ENCODE data around the gene CUL4A.

CUL4A gene

GRCh38 chr13:113187883-113188665 lies 21.3 kb upstream of the CUL4A start:
- TF ChIP-seq YY1 (IDR thresholded peaks at IDR 0.05; ENCODE audit: insufficient read depth, insufficient read length) (no peak), ZNF274 (IDR thresholded peaks at IDR 0.05; ENCODE audit: low read depth, low read length) (no peak), SUZ12 (IDR thresholded peaks at IDR 0.05; ENCODE audit: extremely low read depth, insufficient read depth, insufficient read length) (no peak)

DNA sequence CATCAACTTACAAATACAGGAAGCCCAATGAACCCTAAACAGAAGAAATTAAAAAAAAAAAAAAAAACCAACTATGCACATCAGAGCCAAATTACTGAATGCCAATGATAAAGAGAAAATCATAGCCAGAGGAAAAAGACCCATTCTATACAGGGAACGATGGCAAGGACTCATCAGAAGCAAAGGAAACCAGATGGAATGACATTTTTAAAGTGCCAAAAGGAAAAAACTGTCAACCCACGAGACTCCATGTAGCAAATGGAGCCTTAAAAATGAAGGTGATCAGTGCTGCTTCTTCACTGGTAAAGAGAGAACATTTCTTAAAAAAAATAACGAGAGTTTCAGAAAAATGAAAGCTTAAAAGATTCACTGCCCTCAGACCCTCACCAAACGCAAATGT lies 19.2 kb upstream of the CUL4A start:
- DNase-seq (ENCODE audit: low read depth, low spot score) = no peak
- Histone ChIP-seq H3K4me3 (ENCODE audit: insufficient read length, low read depth) (no peak overlapping the region), H3K4me1 (ENCODE audit: insufficient read depth, insufficient read length) (peaks cover 3% of the 10 kb centered on the region), H3K9me3 (ENCODE audit: insufficient read depth, low read length) (no peaks in the 10 kb centered on the region), H3K9ac (ENCODE audit: insufficient read length, low read depth) (no peak overlapping the region), H3K27me3 (ENCODE audit: insufficient read depth, insufficient read length) (no peaks in the 10 kb centered on the region), H3K36me3 (ENCODE audit: insufficient read depth, insufficient read length, low read length) (peaks cover 70% of the 10 kb centered on the region)
- no peak for TF ChIP-seq ZNF274 (IDR thresholded peaks at IDR 0.05; ENCODE audit: low read depth, low read length)
- no peak for TF ChIP-seq SUZ12 (IDR thresholded peaks at IDR 0.05; ENCODE audit: extremely low read depth, insufficient read depth, insufficient read length)
- no peak for TF ChIP-seq YY1 (IDR thresholded peaks at IDR 0.05; ENCODE audit: insufficient read depth, insufficient read length)

More at GRCh38 chr13:113187883-113188665, 21.3 kb upstream of the CUL4A start:
- H3K27me3 ChIP-seq (ENCODE audit: insufficient read depth, insufficient read length) = no peaks in the 10 kb centered on the region
- no peaks in the 10 kb centered on the region for H3K9me3 ChIP-seq (ENCODE audit: insufficient read depth, low read length)
- DNase-seq (ENCODE audit: low read depth, low spot score) = no peak
- no peak overlapping the region for H3K9ac ChIP-seq (ENCODE audit: insufficient read length, low read depth)
- H3K36me3 ChIP-seq (ENCODE audit: insufficient read depth, insufficient read length, low read length) = peaks cover 67% of the 10 kb centered on the region
- H3K4me1 ChIP-seq (ENCODE audit: insufficient read depth, insufficient read length) = peaks cover 3% of the 10 kb centered on the region
- no peak overlapping the region for H3K4me3 ChIP-seq (ENCODE audit: insufficient read length, low read depth)

GRCh38 chr13:113192279-113192678 lies 17.1 kb upstream of the CUL4A start:
- TF ChIP-seq ZNF274 (IDR thresholded peaks at IDR 0.05; ENCODE audit: low read depth, low read length) (no peak), YY1 (IDR thresholded peaks at IDR 0.05; ENCODE audit: insufficient read depth, insufficient read length) (no peak), SUZ12 (IDR thresholded peaks at IDR 0.05; ENCODE audit: extremely low read depth, insufficient read depth, insufficient read length) (no peak)
- no peak overlapping the region for H3K4me3 ChIP-seq (ENCODE audit: insufficient read length, low read depth)
- H3K9me3 ChIP-seq (ENCODE audit: insufficient read depth, low read length) = no peaks in the 10 kb centered on the region
- peaks cover under 1% of the 10 kb centered on the region for H3K4me1 ChIP-seq (ENCODE audit: insufficient read depth, insufficient read length)
- H3K36me3 ChIP-seq (ENCODE audit: insufficient read depth, insufficient read length, low read length) = peaks cover 73% of the 10 kb centered on the region
- no peak overlapping the region for H3K9ac ChIP-seq (ENCODE audit: insufficient read length, low read depth)
- no peaks in the 10 kb centered on the region for H3K27me3 ChIP-seq (ENCODE audit: insufficient read depth, insufficient read length)
- DNase-seq (ENCODE audit: low read depth, low spot score) = no peak

DNA sequence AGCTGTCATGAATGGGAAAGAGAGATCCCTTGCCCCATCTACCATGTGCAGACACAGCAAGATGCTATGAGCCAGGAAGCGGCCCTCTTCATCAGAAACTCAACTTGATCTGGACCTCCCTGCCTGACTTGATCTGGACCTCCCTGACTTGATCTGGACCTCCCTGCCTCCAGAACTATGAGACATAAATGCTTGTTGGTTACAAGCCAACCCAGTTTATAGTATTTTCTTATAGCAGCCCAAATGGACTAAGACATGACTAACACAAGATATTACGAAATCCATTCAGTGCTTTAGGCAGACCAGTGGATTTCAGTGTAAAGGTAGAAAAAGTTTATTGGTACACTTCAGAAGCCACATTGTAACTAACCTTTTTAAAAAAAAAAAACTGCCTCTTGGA lies 16.5 kb upstream of the CUL4A start:
- H3K36me3 ChIP-seq (ENCODE audit: insufficient read depth, insufficient read length, low read length) = peaks cover 76% of the 10 kb centered on the region
- no peak overlapping the region for H3K4me3 ChIP-seq (ENCODE audit: insufficient read length, low read depth)
- H3K9me3 ChIP-seq (ENCODE audit: insufficient read depth, low read length) = no peaks in the 10 kb centered on the region
- DNase-seq (ENCODE audit: low read depth, low spot score) = no peak
- no peak for TF ChIP-seq SUZ12 (IDR thresholded peaks at IDR 0.05; ENCODE audit: extremely low read depth, insufficient read depth, insufficient read length)
- TF ChIP-seq ZNF274 (IDR thresholded peaks at IDR 0.05; ENCODE audit: low read depth, low read length) = no peak
- no peak for TF ChIP-seq YY1 (IDR thresholded peaks at IDR 0.05; ENCODE audit: insufficient read depth, insufficient read length)
- H3K27me3 ChIP-seq (ENCODE audit: insufficient read depth, insufficient read length) = no peaks in the 10 kb centered on the region
- no peaks in the 10 kb centered on the region for H3K4me1 ChIP-seq (ENCODE audit: insufficient read depth, insufficient read length)
- no peak overlapping the region for H3K9ac ChIP-seq (ENCODE audit: insufficient read length, low read depth)

- peaks cover 77% of the 10 kb centered on the region for H3K36me3 ChIP-seq (ENCODE audit: insufficient read depth, insufficient read length, low read length)
- no peak for DNase-seq (ENCODE audit: low read depth, low spot score)
- no peak overlapping the region for H3K9ac ChIP-seq (ENCODE audit: insufficient read length, low read depth)
Measured at GRCh38 chr13:113195360-113195759, 14.1 kb upstream of the CUL4A start.

GRCh38 chr13:113196970-113197737 lies 12.3 kb upstream of the CUL4A start:
- H3K4me3 ChIP-seq (ENCODE audit: insufficient read length, low read depth) = no peak overlapping the region
- TF ChIP-seq SUZ12 (IDR thresholded peaks at IDR 0.05; ENCODE audit: extremely low read depth, insufficient read depth, insufficient read length) = no peak
- no peak for TF ChIP-seq ZNF274 (IDR thresholded peaks at IDR 0.05; ENCODE audit: low read depth, low read length)
- no peak for TF ChIP-seq YY1 (IDR thresholded peaks at IDR 0.05; ENCODE audit: insufficient read depth, insufficient read length)
- no peaks in the 10 kb centered on the region for H3K4me1 ChIP-seq (ENCODE audit: insufficient read depth, insufficient read length)
- peaks cover 77% of the 10 kb centered on the region for H3K36me3 ChIP-seq (ENCODE audit: insufficient read depth, insufficient read length, low read length)
- H3K27me3 ChIP-seq (ENCODE audit: insufficient read depth, insufficient read length) = no peaks in the 10 kb centered on the region
- DNase-seq (ENCODE audit: low read depth, low spot score) = no peak
- no peak overlapping the region for H3K9ac ChIP-seq (ENCODE audit: insufficient read length, low read depth)
- H3K9me3 ChIP-seq (ENCODE audit: insufficient read depth, low read length) = no peaks in the 10 kb centered on the region

More at GRCh38 chr13:113195360-113195759, 14.1 kb upstream of the CUL4A start:
- Histone ChIP-seq H3K4me1 (ENCODE audit: insufficient read depth, insufficient read length) (no peaks in the 10 kb centered on the region), H3K27me3 (ENCODE audit: insufficient read depth, insufficient read length) (no peaks in the 10 kb centered on the region), H3K9me3 (ENCODE audit: insufficient read depth, low read length) (no peaks in the 10 kb centered on the region), H3K4me3 (ENCODE audit: insufficient read length, low read depth) (no peak overlapping the region)
- TF ChIP-seq ZNF274 (IDR thresholded peaks at IDR 0.05; ENCODE audit: low read depth, low read length) = no peak
- no peak for TF ChIP-seq SUZ12 (IDR thresholded peaks at IDR 0.05; ENCODE audit: extremely low read depth, insufficient read depth, insufficient read length)
- no peak for TF ChIP-seq YY1 (IDR thresholded peaks at IDR 0.05; ENCODE audit: insufficient read depth, insufficient read length)

DNA sequence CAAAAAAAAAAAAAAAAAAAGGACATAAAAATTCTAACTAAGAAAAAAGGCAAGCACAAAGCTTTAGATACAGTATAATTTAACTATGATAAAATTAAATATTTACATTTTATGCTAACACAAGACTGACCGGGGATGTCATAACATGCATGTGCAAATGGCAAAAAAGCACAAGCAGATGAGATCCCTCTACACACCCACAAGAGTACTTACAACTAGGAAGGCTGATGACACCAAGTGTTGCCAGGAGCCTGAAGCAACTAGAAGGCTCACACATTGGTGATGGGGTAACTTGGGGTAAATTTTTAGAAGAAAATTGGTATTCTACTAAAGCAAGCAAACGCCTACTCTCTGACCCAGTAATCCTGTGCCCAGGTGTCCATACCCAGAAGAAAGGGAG lies 7.6 kb upstream of the CUL4A start:
- no peak for TF ChIP-seq ZNF274 (IDR thresholded peaks at IDR 0.05; ENCODE audit: low read depth, low read length)
- TF ChIP-seq SUZ12 (IDR thresholded peaks at IDR 0.05; ENCODE audit: extremely low read depth, insufficient read depth, insufficient read length) = no peak
- no peak for TF ChIP-seq YY1 (IDR thresholded peaks at IDR 0.05; ENCODE audit: insufficient read depth, insufficient read length)
- H3K36me3 ChIP-seq (ENCODE audit: insufficient read depth, insufficient read length, low read length) = peaks cover 73% of the 10 kb centered on the region

More for the DNA sequence above, 7.6 kb upstream of the CUL4A start:
- H3K9me3 ChIP-seq (ENCODE audit: insufficient read depth, low read length) = no peaks in the 10 kb centered on the region
- H3K4me3 ChIP-seq (ENCODE audit: insufficient read length, low read depth) = no peak overlapping the region
- H3K9ac ChIP-seq (ENCODE audit: insufficient read length, low read depth) = no peak overlapping the region
- H3K27me3 ChIP-seq (ENCODE audit: insufficient read depth, insufficient read length) = no peaks in the 10 kb centered on the region
- H3K4me1 ChIP-seq (ENCODE audit: insufficient read depth, insufficient read length) = no peaks in the 10 kb centered on the region
- no peak for DNase-seq (ENCODE audit: low read depth, low spot score)

All from NT2/D1 (cell line).